ENCODE measurements around the gene TYW1B. TPM values are rescaled to one million over a fixed set of nuclear protein-coding genes. Genes with fewer than 3 reads are reported as not detected.
"Not testable (repeated sequence)": the region's sequence is repeated elsewhere in the genome, so short reads cannot be mapped to it uniquely, and the experiment has no call there.

TYW1B gene
- total RNA-seq, 6 donors from 2014 or later, result 2.4 to 22.0 (median 4.5) TPM

GRCh38 chr7:72722694-72723093 is 105.3 kb downstream of the TYW1B start:
- H3K36me3 ChIP-seq, H3K27ac ChIP-seq, H3K27me3 ChIP-seq, H3K9me3 ChIP-seq, H3K4me1 ChIP-seq, H3K4me3 ChIP-seq: not testable (repeated sequence)
- ATAC-seq (ENCODE audit: low FRiP score in 2 of 2), result peak; percentile 23 to 82
- 78 to 89% methylated on average over 6 to 7 of the region's 7 CpGs for WGBS, 2 donors
- peak; percentile 8 to 42 for DNase-seq

- H3K4me1 ChIP-seq; H3K27me3 ChIP-seq; H3K9me3 ChIP-seq; DNase-seq; H3K27ac ChIP-seq; H3K36me3 ChIP-seq; ATAC-seq (ENCODE audit: low FRiP score in 2 of 2); H3K4me3 ChIP-seq: not testable (repeated sequence)
- WGBS, 2 donors, result 93 to 94% methylated on average over 4 of the region's 4 CpGs
Measured at GRCh38 chr7:72720890-72721289, 107.1 kb downstream of the TYW1B start.

GRCh38 chr7:72717252-72717774 is 110.7 kb downstream of the TYW1B start:
- 81 to 89% methylated on average over 6 of the region's 6 CpGs for WGBS, 2 donors
- not testable (repeated sequence) for H3K4me1 ChIP-seq; H3K27me3 ChIP-seq; H3K4me3 ChIP-seq; H3K27ac ChIP-seq; H3K36me3 ChIP-seq; DNase-seq; ATAC-seq (ENCODE audit: low FRiP score in 2 of 2); H3K9me3 ChIP-seq

- ATAC-seq (ENCODE audit: low FRiP score in 2 of 2); H3K27me3 ChIP-seq; H3K36me3 ChIP-seq; DNase-seq; H3K27ac ChIP-seq; H3K9me3 ChIP-seq; H3K4me3 ChIP-seq; H3K4me1 ChIP-seq: not testable (repeated sequence)
- WGBS, 2 donors, result 92% methylated on average over 3 of the region's 3 CpGs
Measured at GRCh38 chr7:72711927-72712326, 116.1 kb downstream of the TYW1B start.

DNA sequence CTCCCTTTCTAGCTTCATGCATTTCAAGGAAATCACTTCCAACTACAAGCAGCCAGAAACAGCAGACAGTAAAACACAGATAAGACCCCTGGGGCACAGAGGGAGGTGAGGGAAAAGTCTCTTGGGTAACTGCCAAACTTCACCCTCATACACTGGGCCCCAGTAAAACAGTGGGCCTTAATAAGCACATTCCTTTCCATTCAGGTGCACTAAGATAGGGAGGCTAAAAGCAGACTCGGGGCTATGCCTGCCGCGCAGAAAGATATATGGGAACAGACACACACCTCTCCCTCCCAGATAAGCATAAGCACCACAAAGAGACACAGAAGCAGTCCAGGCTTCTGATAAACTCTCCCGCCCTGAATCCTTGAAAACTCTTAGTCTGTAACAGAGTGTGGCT is 117.0 kb downstream of the TYW1B start:
- no peak for ATAC-seq (ENCODE audit: low FRiP score in 2 of 2)
- DNase-seq, result no peak
- no peaks in the 10 kb centered on the region for H3K27me3 ChIP-seq
- no peaks in the 10 kb centered on the region for H3K36me3 ChIP-seq
- H3K27ac ChIP-seq, result no peak overlapping the region
- no peak overlapping the region for H3K4me3 ChIP-seq
- H3K9me3 ChIP-seq, result no peaks in the 10 kb centered on the region
- WGBS, 2 donors, result 82 to 87% methylated on average over 4 of the region's 4 CpGs
- TF ChIP-seq POLR2AphosphoS5 (IDR thresholded peaks at IDR 0.05) (no peak), EP300 (IDR thresholded peaks at IDR 0.05) (no peak), POLR2A (IDR thresholded peaks at IDR 0.05) (no peak)
- TF ChIP-seq, protein P1, sequence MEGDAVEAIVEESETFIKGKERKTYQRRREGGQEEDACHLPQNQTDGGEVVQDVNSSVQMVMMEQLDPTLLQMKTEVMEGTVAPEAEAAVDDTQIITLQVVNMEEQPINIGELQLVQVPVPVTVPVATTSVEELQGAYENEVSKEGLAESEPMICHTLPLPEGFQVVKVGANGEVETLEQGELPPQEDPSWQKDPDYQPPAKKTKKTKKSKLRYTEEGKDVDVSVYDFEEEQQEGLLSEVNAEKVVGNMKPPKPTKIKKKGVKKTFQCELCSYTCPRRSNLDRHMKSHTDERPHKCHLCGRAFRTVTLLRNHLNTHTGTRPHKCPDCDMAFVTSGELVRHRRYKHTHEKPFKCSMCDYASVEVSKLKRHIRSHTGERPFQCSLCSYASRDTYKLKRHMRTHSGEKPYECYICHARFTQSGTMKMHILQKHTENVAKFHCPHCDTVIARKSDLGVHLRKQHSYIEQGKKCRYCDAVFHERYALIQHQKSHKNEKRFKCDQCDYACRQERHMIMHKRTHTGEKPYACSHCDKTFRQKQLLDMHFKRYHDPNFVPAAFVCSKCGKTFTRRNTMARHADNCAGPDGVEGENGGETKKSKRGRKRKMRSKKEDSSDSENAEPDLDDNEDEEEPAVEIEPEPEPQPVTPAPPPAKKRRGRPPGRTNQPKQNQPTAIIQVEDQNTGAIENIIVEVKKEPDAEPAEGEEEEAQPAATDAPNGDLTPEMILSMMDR (IDR thresholded peaks at IDR 0.05), result no peak
- no peaks in the 10 kb centered on the region for H3K4me1 ChIP-seq

DNA sequence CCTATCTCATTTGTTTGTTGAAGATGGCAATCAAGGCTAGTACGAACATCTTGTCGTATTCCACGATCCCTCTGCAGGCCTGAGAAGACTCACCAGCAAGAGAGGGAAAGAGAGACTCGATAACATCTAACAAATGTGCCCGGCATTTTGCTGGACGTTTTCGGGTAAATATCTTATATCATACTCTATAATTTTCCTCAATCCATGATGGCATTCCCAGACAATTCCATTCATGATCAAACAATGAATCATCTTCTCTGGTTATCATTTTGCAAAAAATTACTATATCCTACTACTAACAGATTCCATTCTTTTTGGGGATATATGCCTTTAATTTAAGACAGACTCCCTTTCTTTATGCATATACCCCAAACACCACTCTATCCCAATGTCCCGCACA is 118.1 kb downstream of the TYW1B start:
- Histone ChIP-seq H3K9me3 (no peaks in the 10 kb centered on the region), H3K4me3 (no peak overlapping the region), H3K27me3 (no peaks in the 10 kb centered on the region), H3K27ac (no peak overlapping the region), H3K36me3 (no peaks in the 10 kb centered on the region), H3K4me1 (no peaks in the 10 kb centered on the region)
- TF ChIP-seq, protein P1 (IDR thresholded peaks at IDR 0.05), result no peak
- TF ChIP-seq EP300 (IDR thresholded peaks at IDR 0.05) (no peak), POLR2AphosphoS5 (IDR thresholded peaks at IDR 0.05) (no peak), POLR2A (IDR thresholded peaks at IDR 0.05) (no peak)
- 95 to 99% methylated on average over 8 of the region's 8 CpGs for WGBS, 2 donors
- no peak for ATAC-seq (ENCODE audit: low FRiP score in 2 of 2)
- DNase-seq, result no peak

GRCh38 chr7:72708371-72709050 is 119.5 kb downstream of the TYW1B start:
- H3K9me3 ChIP-seq; ATAC-seq (ENCODE audit: low FRiP score in 2 of 2); H3K4me1 ChIP-seq; H3K36me3 ChIP-seq; H3K27ac ChIP-seq; DNase-seq; H3K4me3 ChIP-seq; H3K27me3 ChIP-seq: not testable (repeated sequence)
- 59 to 65% methylated on average over 3 of the region's 3 CpGs for WGBS, 2 donors
